HG02798 (cell line): ENCODE results near the gene ANKRD63.

Experiments used
- ATAC-seq: cut with Tn5 transposase; IDR thresholded peaks from one replicate; pipeline ENCODE4 v1.9.1; 2021; ENCODE audit warnings: mild to moderate bottlenecking; ENCODE audit not compliant: unreplicated experiment, poor library complexity

ANKRD63 gene

DNA sequence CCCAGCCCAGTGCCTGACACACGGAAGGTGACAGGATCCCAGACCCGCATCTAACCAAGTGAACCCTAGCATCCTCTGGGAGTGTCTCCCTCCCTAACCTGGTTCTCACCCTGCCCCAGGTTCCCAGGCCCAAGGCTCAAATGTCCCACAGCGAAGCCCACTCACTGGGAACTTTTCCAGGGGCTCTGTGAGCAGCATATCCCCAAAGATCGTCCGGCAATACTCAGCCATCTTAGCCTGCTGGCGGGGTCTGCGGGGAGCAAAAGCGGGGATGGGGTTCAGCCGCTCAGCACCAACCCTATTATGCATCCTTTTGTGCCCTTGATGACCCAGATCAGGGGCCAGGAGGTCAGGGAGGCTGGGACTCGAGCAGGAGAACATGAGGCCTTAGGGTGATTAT, 14.5 kb upstream of the ANKRD63 start:
- no peak for ATAC-seq

GRCh38 chr15:40296561-40297230, 13.8 kb upstream of the ANKRD63 start:
- ATAC-seq = no peak

DNA sequence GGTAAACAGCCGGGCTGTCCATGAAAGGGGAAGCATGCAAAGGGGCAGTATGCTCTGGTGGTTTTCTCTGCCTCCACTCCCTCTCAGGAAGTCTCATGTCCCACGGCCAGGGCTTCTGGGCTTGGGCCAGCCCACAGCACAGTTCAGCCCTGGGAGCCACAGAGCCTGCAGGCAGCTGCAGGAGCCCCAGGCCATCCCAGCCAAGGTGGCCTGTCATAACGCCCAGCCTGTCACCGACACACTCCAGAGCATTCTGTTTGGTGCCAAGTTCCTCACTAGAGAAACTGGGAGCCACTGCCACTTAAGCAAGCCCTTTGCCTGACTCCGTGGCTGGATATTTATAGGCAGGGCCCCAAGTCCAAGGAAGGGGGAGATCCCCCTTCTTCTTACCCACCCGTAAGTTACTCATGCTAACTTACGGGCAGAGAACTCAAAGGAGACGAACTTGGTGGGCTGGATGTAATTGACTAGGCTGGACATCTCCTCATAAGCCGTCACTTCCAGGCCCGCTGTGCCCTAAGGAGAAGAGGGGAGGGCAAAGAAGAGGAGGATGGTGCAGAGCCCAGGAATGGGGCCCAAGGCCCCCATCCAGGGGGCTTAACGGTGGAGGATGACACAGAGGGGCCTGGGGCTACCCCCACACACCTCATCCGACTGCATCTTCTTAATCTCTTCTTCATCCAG, 13.2 kb upstream of the ANKRD63 start:
- no peak for ATAC-seq

DNA sequence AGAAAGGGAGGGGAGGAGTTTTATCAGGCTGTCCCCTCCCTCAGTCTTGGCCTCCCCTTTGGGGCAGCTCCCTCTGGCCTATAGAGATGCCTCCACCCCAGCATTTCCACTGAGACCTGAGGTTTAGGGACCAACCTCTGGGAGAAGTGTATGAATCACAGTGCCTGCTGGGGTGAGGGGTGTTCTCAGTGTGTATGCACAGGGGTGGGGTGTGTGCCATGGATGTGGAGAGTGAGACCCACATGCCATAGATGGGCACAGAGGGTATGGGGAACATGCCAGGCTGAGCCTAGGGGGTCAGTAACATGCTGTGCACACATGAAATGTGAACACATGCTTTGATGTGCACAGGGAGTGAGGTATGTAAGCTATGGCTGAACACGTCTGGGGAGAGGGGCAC, 12.4 kb upstream of the ANKRD63 start:
- no peak for ATAC-seq

DNA sequence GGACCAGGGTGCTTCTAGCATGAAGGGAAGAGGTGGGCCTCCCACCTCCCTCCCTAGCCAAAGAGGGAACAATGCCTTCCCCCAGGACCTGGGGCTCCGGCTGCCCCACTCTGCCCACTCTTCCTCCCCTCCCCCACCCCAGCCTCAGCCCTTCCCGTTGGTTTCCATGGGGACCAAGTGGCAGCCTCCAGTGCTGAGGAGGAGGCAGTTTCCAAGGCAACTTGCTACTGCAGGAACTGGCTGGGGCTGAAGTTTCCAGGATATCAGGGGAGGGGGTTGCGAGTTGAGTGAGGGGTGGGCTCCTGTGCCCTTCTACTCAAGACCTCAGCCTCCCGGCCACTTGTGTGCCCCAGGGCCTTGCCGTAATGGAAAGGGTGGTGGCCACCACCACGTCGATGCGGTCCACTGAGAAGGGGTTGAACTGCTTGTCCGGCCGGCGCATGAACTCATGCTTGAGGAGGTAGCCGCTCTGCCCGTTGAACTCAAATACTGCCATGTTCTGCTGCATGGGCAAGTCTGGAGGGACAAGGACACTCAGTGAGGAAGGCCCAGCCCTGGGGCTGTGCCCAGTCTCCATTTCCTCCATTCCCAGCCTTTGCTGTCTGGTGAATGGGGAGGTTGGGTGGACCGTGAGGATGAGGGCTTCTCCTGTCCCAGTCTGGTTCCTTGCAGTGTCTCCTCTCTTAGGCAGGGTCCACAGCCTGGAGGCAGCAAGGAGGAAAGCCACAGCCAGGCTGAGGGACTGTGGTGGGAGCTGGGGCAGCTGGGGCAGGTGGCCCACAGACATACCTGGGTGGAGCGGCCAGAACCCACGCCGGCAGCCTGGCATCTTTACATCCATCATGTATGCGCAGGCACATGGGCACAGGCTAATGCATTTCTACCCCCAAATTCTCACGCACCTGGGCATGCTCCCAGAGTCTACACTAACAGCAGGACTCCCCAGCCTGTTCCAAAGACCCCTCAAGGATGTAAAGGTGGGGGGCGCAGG, 11.3 kb upstream of the ANKRD63 start:
- no peak for ATAC-seq

DNA sequence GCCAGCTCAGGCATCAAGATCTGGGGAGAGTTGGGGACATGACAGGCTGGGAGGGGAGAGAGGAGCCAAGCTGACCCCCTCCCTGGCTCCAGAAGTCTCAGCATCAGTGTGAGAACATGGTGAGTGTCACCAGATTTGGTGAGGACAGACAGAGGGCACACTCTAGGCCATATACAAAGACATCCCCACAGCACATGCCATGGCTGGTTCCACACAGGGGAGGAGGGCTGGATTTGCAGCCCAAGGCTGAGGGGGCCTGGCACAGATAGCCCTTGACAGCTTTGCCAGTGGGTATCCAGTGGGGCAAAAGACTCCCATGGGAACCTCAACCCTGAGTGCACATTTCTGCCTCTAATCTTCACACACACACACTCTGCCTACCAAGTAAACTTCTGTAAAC, 10.1 kb upstream of the ANKRD63 start:
- ATAC-seq = no peak

DNA sequence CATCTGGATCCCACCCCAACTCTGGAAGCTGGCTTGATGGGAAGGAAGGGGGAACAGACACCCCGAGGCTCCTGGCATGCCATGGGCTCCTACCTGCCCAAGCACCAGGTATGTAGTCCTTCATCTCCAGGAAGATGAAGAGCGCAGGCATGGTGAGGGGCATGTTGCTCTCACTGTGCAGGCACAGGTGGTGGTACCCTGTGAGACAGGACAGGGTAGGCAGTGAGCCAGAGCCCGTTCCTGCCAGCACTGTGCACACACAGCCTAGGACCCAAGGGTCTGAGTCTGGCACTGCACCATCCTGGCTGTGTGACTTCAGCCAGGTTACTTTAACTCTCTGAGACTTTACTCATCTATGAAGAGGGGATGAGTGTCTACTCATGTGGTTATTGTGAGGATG, 9.4 kb upstream of the ANKRD63 start:
- no peak for ATAC-seq

DNA sequence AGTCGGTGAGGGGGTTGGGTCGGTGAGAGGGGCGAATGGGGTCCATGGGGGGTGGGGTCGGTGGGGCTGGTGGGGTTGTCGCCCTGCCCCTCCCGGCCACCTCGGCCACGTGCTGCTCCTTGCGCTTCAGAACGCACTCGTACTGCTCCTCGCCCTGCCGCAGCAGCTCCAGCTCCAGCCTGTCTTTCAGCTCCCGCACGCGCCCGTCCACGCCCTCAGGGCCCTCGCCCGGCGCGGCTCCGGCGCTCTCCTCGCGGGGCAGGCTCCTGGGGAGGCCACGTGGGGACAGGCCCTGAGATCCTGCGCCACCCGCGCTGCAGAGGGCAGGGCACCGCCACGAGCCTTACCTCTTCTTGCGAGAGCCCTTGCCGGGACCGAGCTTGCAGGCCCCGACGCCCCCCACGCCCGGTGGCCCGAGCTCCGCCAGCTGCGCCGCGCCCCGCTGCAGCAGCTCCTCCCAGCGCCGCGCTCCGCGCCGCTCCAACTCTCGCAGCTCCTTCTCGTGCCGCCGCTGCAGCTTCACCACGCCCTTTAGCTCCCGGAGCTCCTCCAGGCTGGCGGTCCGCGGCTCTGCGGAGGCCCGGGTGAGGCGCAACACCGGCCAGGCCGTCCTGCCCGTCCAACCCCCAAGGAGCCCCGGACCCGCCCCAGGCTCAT, 8.2 kb upstream of the ANKRD63 start:
- no peak for ATAC-seq

- ATAC-seq = no peak
Measured at GRCh38 chr15:40290545-40290917, 7.7 kb upstream of the ANKRD63 start.

- ATAC-seq = no peak
Measured at GRCh38 chr15:40289140-40289775, 6.4 kb upstream of the ANKRD63 start.

GRCh38 chr15:40287968-40288367, 5.1 kb upstream of the ANKRD63 start:
- ATAC-seq = no peak

GRCh38 chr15:40287505-40287904, 4.6 kb upstream of the ANKRD63 start:
- ATAC-seq = no peak

GRCh38 chr15:40286794-40287193, 3.9 kb upstream of the ANKRD63 start:
- ATAC-seq = no peak

DNA sequence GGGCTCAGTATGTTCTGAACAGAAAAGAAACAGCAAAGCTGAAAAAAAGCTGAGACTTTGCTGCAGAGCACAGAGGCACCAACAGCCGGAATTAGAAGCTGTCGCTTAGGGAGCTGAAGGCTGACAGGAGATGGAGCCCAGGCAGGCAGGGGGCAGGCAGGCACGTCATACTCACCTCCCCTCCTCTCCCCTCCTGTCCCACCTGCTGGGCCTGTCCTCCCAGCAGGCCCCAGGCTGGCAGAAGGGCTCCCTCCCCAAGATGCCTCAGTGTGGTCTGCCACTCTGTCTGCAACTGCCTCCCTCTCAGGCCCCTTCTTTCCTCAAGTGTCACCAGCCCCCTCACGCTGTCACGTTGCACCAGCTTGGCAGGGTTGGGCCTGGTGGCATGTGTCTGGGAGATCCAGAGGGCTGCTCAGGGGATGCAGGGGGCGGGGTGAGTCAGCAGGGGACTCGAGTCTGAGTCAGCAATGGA, 3.2 kb upstream of the ANKRD63 start:
- ATAC-seq = no peak

- ATAC-seq = no peak
Measured at GRCh38 chr15:40285554-40286011, 2.7 kb upstream of the ANKRD63 start.

- ATAC-seq = no peak
Measured at GRCh38 chr15:40285151-40285550, 2.3 kb upstream of the ANKRD63 start.

GRCh38 chr15:40283615-40284300, 894 bp upstream of the ANKRD63 start:
- no peak for ATAC-seq

GRCh38 chr15:40282147-40282868, 556 bp downstream of the ANKRD63 start:
- ATAC-seq = no peak

DNA sequence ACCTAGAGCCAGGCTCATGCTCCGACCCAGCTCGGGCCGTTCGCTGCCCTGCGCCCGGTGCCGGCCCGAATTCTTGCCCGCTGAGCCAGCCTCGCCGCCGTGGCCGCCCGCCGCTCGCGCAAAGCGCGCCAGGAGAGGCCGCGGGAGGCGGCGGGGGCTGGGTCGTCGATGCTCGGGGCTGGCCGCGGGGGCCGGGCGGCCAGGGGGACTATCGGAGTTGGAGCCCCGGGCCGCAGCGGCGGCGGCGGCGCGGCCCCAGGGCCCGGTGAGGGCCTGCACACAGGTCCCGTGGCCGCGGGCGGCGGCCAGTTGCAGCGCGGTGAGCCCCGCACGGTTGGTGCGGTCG, 1.1 kb downstream of the ANKRD63 start:
- ATAC-seq = no peak
